GM18873 (cell line): Measurements from ENCODE around the gene IST1.

ENCODE experiments used
- ATAC-seq: cut with Tn5 transposase; IDR thresholded peaks from one replicate; pipeline ENCODE4 v1.9.1; 2021; ENCODE audit warnings: mild to moderate bottlenecking, moderate library complexity, moderate number of reproducible peaks; ENCODE audit not compliant: unreplicated experiment, low FRiP score

The IST1 gene

DNA sequence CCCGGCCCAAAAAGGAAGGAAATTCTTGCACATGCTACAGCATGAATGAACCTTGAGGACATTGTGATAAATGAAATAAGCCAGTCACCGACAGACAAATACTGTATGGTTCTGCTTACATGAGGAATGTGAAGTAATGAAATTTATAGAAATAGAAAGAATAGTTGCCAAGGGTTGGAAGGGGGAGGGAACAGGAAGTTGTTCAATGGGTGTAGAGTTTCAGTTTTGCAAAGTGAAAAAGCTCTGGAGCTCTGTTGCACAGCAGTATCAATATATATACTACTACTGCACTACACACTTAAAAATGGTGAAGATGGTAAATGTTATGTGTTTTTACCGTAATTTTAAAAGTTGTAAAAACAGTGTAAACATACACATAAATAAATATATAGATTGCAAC, 61.2 kb downstream of the IST1 start:
- no peak for ATAC-seq

- peak; percentile 66 for ATAC-seq
Measured at GRCh38 chr16:71961066-71962039, 66.0 kb downstream of the IST1 start.

DNA sequence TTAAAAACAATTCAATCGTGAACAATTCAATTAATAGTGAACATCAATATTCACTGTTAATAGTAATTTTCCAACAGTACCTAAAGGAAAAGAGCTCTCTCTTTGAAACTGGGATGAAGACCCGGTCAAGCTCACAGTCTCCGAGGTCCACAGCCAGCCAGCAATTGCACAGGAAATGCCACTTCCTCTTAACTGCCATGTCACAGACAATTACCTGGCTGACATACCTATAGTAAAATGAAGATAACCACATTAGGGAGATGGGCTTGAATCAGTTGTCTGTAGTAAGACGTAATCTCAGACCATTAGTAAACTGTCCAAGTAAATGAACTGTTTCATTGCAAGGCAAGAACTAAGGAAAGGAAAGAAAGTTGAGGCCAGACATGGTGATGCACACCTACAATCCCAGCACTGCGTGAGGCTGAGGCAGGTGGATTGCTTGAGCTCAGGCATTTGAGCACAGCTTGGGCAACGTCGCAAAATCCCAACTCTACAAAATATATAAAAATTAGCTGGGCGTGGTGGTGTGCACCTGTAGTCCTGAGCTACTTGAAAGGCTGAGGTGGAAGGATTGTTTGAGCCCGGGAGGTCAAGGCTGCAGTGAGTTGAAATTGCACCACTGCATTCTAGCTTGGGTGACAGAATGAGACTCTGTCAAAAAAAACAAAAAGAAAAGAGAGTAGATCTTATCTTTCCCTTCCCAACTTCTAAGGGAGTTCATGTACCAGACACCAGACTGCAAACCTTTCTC, 68.0 kb downstream of the IST1 start:
- ATAC-seq, result no peak

GRCh38 chr16:71965223-71965622, 69.9 kb downstream of the IST1 start:
- ATAC-seq, result no peak

- no peak for ATAC-seq
Measured at GRCh38 chr16:71966932-71967331, 71.6 kb downstream of the IST1 start.

GRCh38 chr16:71969353-71969752, 74.0 kb downstream of the IST1 start:
- no peak for ATAC-seq

GRCh38 chr16:71971571-71971970, 76.2 kb downstream of the IST1 start:
- no peak for ATAC-seq

GRCh38 chr16:71972356-71972755, 77.0 kb downstream of the IST1 start:
- ATAC-seq, result no peak

GRCh38 chr16:71973001-71973400, 77.7 kb downstream of the IST1 start:
- no peak for ATAC-seq

DNA sequence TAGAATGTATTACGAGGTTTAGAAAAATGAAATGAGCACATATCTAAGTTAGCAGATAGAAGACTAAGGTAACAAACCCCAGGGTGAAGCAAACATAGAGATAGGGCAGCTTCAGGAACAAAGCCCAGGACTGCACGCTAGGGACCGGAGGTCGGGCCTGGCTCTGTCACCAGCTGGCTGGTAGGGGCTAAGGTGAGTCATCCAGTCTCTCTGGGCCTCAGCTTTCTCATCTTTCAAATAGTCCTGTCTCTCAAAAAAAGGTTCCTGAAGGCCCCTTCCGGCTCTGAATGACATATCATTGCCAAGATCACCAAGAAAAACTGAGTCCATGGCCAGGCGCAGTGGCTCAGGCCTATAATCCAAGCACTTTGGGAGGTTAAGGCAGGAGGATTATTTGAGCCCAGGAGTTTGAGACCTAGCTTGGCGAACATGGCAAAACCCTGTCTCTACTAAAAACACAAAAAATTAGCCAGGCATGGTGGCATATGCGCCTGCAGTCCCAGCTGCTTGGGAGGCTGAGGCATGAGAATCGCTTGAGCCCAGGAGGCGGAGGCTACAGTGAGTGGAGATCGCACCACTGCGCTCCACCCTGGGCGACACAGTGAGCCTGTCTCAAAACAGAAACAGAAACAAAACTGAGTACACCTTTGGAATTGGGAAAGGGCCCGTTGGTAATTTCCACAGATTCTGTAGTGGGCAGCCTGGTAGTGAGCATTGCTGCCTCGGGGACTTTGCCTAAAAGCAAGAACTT, 78.9 kb downstream of the IST1 start:
- ATAC-seq, result no peak
